GM12875 (cell line): ENCODE data around the gene MARCHF6.
"Not testable (repeated sequence)": the region's sequence is repeated elsewhere in the genome, so short reads cannot be mapped to it uniquely, and the experiment has no call there.

ENCODE experiments used
- H3K4me3 ChIP-seq: one replicate; pipeline ENCODE4 v1.5.1; 2011; ENCODE audit warnings: low read depth, low read length, control low read depth
- TF ChIP-seq, protein P1 (sequence below): IDR thresholded peaks from 2 replicates; pipeline ENCODE4 v1.5.1; 2011; ENCODE audit warnings: low read depth, mild to moderate bottlenecking, control low read depth, inconsistent platforms, low read length, moderate library complexity, borderline replicate concordance; ENCODE audit not compliant: insufficient read depth

MARCHF6 gene

DNA sequence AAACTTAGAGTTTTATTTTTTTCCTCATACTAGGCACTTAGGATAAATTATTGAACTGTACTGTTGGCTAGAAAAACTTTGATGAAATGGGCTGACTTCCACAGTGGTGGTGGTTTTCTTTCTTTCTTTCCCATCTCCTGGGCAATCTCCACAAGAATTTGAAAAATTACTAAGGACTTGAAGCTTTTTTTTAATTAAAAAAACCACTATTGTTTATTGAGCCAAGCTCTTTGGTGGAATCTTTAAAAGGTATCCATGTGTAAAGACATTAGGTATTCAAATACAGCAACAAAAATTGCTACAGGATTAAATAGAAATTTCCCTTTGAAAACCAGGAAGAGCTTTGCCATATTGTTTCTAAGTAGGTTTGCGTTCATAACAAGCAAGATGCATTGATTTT, 14.1 kb downstream of the MARCHF6 start:
- TF ChIP-seq, protein P1, sequence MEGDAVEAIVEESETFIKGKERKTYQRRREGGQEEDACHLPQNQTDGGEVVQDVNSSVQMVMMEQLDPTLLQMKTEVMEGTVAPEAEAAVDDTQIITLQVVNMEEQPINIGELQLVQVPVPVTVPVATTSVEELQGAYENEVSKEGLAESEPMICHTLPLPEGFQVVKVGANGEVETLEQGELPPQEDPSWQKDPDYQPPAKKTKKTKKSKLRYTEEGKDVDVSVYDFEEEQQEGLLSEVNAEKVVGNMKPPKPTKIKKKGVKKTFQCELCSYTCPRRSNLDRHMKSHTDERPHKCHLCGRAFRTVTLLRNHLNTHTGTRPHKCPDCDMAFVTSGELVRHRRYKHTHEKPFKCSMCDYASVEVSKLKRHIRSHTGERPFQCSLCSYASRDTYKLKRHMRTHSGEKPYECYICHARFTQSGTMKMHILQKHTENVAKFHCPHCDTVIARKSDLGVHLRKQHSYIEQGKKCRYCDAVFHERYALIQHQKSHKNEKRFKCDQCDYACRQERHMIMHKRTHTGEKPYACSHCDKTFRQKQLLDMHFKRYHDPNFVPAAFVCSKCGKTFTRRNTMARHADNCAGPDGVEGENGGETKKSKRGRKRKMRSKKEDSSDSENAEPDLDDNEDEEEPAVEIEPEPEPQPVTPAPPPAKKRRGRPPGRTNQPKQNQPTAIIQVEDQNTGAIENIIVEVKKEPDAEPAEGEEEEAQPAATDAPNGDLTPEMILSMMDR = no peak
- H3K4me3 ChIP-seq = no peak overlapping the region

DNA sequence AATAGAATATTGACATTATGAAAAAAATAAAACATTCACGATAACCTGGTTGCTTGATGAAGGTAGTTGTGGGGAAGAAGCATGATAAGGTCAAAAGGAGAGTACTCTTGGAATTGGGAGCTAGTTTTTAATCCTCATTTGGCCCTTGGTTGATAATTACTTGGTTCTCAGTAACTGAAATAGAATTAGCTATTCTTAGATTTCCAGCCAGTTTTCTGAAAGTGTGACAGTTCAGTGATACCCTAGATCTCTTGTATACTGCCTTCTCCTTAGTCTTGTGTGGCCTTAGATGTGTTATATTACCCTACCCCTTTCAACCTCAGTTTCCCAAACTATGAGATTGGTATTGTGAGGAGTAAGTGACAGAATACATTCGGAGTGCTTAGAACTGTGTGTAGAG, 17.4 kb downstream of the MARCHF6 start:
- H3K4me3 ChIP-seq = no peak overlapping the region
- TF ChIP-seq, protein P1 = no peak

DNA sequence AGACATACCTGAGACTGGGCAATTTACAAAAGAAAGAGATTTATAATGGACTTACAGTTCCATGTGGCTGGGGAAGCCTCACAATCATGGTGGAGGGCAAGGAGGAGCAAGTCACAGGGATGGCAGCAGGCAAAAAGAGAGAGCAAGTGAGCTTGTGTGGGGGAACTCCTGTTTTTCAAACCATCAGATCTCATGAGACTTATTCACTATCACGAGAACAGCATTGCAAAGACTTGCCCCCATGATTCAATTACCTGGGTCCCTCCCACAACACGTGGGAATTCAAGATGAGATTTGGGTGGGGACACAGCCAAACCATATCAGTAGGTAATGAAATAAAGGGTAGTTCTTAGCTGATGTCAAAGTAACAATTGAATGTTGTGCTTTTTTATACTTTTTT, 17.9 kb downstream of the MARCHF6 start:
- H3K4me3 ChIP-seq = not testable (repeated sequence)

DNA sequence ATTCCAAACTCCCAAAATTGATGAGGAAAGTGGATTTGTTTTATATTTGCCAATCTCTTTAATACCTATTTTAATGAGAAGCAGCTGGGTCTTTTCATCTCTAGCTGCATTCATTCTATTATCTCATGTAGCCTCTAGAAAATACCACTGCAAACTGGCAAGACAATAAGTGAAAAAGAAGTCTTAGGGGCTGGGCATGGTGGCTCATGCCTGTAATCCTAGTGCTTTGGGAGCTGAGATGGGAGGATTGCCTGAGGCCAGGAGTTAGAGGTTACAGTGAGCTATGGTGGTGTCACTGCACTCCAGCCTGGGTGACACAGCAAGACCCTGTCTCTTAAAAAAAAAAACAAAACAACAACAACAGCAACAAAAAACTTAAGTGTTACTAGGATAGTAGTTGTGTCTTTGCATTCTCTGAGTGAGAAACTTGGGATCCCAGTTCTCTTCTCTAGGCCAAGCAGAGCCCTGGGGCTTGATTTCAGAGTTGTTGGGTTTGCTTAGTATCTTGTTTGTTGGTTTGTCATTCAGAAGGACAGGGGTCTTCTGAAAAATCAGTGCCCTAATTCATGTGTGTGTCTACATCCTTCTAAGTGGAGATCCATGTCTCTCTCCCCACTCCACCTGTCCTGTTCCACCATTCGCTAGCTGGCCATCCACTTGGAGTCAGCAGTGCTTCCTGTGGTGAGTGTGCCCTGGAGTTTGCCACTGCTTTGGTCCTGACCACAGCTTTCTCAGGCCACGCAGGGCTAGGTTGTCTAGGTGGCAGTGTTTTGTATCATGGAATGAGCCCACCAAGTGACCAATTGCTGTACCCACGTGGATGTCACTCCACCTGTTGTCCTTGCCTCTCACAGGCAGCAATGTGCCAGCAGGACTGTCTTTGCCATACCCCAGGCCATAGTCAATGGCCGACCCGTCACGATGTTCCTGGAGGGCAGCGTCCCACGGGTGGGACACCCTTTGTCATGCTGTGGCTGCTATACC, 19.5 kb downstream of the MARCHF6 start:
- H3K4me3 ChIP-seq = no peak overlapping the region
- TF ChIP-seq, protein P1 = no peak

DNA sequence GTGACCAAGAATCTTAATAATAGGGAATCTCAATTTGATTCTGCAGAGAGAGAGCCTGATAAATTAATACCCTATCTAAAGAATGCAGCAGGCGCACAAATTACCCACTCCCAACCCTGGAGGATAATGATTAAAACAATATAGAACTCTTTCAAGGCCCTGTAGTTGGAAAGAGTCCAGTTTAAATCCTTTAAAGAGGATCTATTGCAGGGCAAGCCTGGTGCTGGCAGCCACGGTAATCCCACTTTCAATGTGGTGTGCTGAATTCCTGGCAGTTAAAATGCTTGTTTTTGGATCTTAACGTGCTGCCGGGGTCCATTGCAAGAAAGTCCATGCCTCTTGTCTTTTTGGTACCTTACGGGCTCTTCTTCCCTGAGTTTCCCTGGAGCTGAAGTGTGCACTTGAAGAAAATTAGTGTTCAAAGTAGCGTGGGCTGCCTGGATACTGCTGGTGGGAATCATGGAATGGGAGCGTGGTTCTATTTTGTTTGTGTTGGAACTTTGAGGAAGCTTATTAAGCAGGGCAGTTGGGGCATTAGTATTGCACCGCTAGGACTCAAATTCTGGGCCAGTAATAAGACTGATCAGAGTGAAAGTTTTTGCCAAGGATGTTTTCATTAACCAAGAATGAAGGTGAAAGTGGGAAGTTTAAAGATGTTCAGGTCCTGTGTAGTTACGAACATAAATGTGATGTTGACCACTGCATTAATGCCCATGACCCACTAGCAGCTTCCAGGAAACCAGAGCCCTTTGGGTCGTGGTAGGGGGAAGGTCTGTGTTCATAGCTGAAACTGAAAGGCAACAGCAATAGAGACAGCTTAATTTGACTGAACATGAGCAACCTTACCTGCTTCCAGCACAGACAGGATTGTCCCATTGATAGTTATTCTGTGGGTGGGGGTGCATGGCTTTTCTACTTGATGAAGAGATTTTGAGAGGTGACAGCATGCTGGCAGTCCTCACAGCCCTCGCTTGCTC, 20.8 kb downstream of the MARCHF6 start:
- TF ChIP-seq, protein P1 = no peak
- no peak overlapping the region for H3K4me3 ChIP-seq

DNA sequence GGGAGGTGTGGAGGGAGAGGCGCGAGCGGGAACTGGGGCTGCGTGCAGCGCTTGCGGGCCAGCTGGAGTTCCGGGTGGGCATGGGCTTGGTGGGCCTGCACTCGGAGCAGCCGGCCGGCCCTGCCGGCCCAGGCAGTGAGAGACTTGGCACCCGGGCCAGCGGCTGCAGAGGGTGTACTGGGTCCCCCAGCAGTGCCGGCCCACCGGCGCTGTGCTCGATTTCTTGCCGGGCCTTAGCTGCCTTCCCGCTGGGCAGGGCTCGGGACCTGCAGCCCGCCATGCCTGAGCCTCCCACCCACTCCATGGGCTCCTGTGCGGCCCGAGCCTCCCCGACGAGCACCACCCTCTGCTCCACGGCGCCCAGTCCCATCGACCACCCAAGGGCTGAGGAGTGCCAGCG, 21.7 kb downstream of the MARCHF6 start:
- H3K4me3 ChIP-seq = not testable (repeated sequence)

DNA sequence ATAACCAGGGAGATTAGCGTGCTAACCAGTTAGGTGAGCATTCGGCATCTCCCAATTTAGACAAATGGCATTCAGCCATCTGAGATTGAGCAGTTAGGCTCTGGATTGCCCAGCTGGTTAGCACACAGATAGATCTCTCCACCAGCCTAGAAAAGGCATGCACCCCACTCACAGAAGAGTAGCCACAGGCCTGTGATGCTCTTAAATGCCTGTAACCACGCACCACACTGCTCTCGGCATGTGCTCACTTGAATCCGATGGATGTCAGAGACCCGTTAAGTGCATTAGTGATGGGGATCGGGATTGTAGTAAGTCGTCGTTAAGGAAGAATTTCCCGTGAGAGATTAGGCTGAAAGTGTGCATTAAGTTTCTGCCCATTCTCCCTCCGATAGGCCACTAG, 23.0 kb downstream of the MARCHF6 start:
- no peak overlapping the region for H3K4me3 ChIP-seq
- TF ChIP-seq, protein P1 = no peak
